ENCODE data around the gene MTA2. TPM values are rescaled to one million over a fixed set of nuclear protein-coding genes. Genes with fewer than 3 reads are reported as not detected.

Gene MTA2
- polyA plus RNA-seq, 2 of the 4 experiments (the other 2 are of a cell fraction), result 21.8 to 85.0 TPM

DNA sequence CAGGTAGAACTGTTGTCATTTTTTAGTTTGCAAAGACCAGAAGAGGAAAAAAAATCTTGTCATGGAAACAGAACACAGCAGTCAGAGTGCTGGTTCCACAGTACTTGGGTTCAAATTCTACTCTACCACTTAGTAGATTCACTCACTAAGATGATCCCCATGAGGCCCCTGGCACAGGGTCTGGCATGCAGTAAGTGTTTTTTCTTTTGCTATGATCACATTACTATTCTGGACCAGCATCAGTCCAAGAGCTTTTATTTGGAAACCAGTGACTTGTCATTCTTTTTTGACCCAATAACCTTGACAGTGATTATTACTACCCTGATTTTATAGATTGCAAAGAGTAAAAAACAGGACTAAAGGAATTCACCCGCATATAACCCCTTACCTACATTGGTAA is 32.1 kb downstream of the MTA2 start:
- FAIRE-seq (no peak), DNase-seq (ENCODE audit: low read depth in 1 of 2, low spot score in 1 of 2) (no peak), ATAC-seq (no peak)
- POLR2A ChIA-PET, result interaction anchor here (0.9 kb wide), 1 partner anchor 22 kb away, joined by 8 read pairs; the partner anchor contains the start of gene TUT1
- WGBS (ENCODE audit: missing lambda C conversion rate), result 82% methylated on average over 1 of the region's 1 CpG
- Histone ChIP-seq H3K4me2 (no peak overlapping the region), H3K4me3 (no peak overlapping the region), H3K27ac (no peak overlapping the region), H3K4me1 (peaks cover 67% of the 10 kb centered on the region), H3K9me3 (no peaks in the 10 kb centered on the region)
- CTCF ChIA-PET, result interaction anchor here (0.7 to 4.8 kb wide), 12 partner anchors 9 to 175 kb away, joined by 3 to 52 read pairs (median 5); partner anchors contain the start of gene TUT1
- TF ChIP-seq POLR2A (IDR thresholded peaks at IDR 0.05; ENCODE audit: low read length) (no peak), GATA3 (IDR thresholded peaks at IDR 0.05; ENCODE audit: borderline replicate concordance) (no peak), MAZ (IDR thresholded peaks at IDR 0.05; ENCODE audit: borderline replicate concordance, low read depth, low read length) (no peak), ZFP36 (IDR thresholded peaks at IDR 0.05; ENCODE audit: borderline replicate concordance, partially characterized antibody) (no peak), RCOR1 (IDR thresholded peaks at IDR 0.05; ENCODE audit: low read depth, low read length) (no peak), CHD2 (IDR thresholded peaks at IDR 0.05; ENCODE audit: low read length, partially characterized antibody) (no peak), ZC3H11A (IDR thresholded peaks at IDR 0.05) (no peak), MAFK (IDR thresholded peaks at IDR 0.05; ENCODE audit: partially characterized antibody) (no peak), HEYL (CRISPR knock-in tag; IDR thresholded peaks at IDR 0.05) (no peak), KDM5A (IDR thresholded peaks at IDR 0.05) (no peak)
- TF ChIP-seq, protein P1, sequence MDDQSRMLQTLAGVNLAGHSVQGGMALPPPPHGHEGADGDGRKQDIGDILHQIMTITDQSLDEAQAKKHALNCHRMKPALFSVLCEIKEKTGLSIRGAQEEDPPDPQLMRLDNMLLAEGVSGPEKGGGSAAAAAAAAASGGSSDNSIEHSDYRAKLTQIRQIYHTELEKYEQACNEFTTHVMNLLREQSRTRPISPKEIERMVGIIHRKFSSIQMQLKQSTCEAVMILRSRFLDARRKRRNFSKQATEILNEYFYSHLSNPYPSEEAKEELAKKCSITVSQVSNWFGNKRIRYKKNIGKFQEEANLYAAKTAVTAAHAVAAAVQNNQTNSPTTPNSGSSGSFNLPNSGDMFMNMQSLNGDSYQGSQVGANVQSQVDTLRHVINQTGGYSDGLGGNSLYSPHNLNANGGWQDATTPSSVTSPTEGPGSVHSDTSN (IDR thresholded peaks at IDR 0.05), result no peak
- TF ChIP-seq, protein P2, sequence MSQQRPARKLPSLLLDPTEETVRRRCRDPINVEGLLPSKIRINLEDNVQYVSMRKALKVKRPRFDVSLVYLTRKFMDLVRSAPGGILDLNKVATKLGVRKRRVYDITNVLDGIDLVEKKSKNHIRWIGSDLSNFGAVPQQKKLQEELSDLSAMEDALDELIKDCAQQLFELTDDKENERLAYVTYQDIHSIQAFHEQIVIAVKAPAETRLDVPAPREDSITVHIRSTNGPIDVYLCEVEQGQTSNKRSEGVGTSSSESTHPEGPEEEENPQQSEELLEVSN (IDR thresholded peaks at IDR 0.05; ENCODE audit: borderline replicate concordance, low read depth), result no peak

- H3K4me2 ChIP-seq, result no peak overlapping the region; the same call in 2 of the 3 replicates
- DNase-seq (ENCODE audit: low read depth in 1 of 2, low spot score in 1 of 2) (no peak), ATAC-seq (no peak), FAIRE-seq (no peak)
- ChIA-PET CTCF (interaction anchor here (1.1 to 2.6 kb wide), 5 partner anchors 24 to 142 kb away, joined by 3 to 21 read pairs (median 7); no protein-coding TSS in a partner anchor), POLR2A (interaction anchor here (1.2 to 1.3 kb wide), 2 partner anchors 10 to 24 kb away, joined by 3 read pairs; partner anchors contain the start of gene TUT1)
- TF ChIP-seq ZC3H11A (IDR thresholded peaks at IDR 0.05) (no peak), TFCP2L1 (CRISPR knock-in tag; IDR thresholded peaks at IDR 0.05) (no peak), MYC (IDR thresholded peaks at IDR 0.05; ENCODE audit: borderline replicate concordance, low read length) (no peak), CBX8 (IDR thresholded peaks at IDR 0.05) (no peak), FOXS1 (CRISPR knock-in tag; IDR thresholded peaks at IDR 0.05) (no peak), NPAS2 (CRISPR knock-in tag; IDR thresholded peaks at IDR 0.05; ENCODE audit: borderline replicate concordance) (no peak), HEYL (CRISPR knock-in tag; IDR thresholded peaks at IDR 0.05) (no peak), HOXB5 (CRISPR knock-in tag; IDR thresholded peaks at IDR 0.05) (no peak), BHLHE40 (IDR thresholded peaks at IDR 0.05; ENCODE audit: low read depth, low read length) (no peak), KDM5A (IDR thresholded peaks at IDR 0.05) (no peak), KDM1A (IDR thresholded peaks at IDR 0.05; ENCODE audit: low read depth) (no peak), HES2 (IDR thresholded peaks at IDR 0.05) (no peak), HOXA7 (CRISPR knock-in tag; IDR thresholded peaks at IDR 0.05) (no peak), CTCF (IDR thresholded peaks at IDR 0.05) (no peak)
- WGBS (ENCODE audit: missing lambda C conversion rate), result 81% methylated on average over 8 of the region's 8 CpGs
- no peaks in the 10 kb centered on the region for H3K9me3 ChIP-seq
- H3K27ac ChIP-seq, result no peak overlapping the region
- H3K4me3 ChIP-seq, result no peak overlapping the region
- H3K4me1 ChIP-seq, result peaks cover 79% of the 10 kb centered on the region
Observed at GRCh38 chr11:62567018-62567633, 34.5 kb downstream of the MTA2 start.
